GM10847 (cell line): ENCODE results near the gene CIBAR2.

Source experiments
- POLR2A ChIP-seq: IDR thresholded peaks from 2 replicates; pipeline ENCODE4 v1.6.1; 2011; ENCODE audit not compliant: insufficient read length; ENCODE audit errors: extremely low read depth

The CIBAR2 gene

GRCh38 chr16:85148931-85149330 is 36.7 kb upstream of the CIBAR2 start:
- no peak for TF ChIP-seq POLR2A

DNA sequence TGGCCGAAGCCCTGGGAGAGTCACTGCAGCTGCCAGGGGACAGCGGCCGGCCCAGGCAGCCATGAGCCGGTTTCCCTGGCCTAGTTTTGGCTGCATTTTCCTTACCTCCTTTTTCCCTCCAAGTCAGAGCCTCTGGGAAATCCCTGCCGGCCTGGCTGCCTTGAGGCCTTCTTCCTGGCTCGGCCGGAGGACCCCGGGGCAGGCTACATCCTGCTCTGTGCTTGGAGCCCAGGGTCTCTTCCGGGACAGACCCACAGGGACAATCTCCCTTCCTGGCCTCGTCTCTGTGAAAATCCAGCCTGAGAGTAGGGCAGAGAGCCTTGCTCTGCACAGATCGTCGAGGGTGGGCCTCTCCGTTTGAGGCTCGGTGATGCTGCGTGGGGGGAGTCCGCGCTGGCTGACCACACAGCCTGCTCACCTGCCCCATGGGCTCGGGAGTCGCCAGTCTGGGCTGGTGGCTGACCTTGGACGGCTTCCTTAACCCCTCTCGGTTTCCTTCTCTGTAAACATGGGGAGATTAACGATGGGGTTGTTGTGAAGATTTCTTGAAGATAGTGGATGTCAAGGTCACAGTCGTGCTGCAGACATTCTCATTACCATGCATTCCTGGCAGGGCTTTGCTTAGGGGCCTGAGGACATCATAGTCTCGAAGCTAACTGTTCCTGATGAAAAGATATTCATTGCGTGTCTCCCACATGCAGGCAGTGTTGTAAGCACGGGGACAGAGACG is 34.8 kb upstream of the CIBAR2 start:
- no peak for TF ChIP-seq POLR2A

DNA sequence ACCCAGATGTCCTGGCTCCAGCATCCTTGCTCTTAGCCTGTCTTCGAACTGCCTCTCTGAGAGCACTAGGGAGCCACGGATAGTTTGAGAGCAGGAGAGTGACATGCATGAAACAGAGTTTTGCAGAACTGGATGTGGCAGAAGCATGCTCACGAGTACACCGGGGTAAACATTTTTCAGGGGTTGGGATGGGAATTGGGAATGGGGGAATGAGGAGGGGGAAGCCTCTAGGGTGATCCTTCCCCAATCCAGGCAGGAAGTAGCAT is 34.2 kb upstream of the CIBAR2 start:
- no peak for TF ChIP-seq POLR2A

DNA sequence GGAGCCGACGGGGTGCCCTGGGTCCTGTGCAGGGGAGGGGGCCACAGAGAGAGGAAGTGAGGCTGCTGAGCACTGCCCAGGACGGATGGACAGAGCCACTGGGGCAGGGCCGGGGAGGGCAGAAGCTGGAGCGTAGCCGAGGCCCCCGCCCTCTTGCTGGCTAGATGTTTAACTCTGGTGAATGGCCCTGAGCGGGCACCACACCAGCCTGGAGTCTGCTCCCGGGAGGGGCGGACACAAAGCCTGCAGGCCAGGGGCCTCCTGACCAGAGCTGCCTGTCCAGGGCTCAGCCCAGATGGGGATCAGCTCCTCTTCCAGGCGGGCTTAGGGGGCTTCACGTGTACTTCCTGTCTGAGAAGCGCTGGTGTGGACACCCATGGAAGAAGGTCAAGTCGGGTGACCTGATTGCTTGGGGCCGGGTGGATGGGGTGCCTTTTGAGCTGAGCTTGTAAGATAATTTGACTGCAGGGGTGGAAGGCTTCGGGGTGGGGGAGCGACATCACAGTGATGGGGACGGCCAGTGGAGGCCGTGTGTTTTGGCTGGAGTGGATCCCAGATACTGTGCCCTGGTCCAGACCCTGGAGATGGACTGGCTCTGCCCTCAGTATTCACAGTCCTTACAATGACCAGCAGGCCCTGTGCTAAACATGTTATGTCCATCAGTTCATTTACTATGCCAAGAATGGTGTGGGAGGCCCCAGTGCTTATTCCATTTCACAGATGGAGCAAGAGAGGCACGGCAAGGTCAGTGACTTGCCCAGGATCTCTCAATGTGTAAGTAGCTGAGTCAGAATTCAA is 33.7 kb upstream of the CIBAR2 start:
- no peak for TF ChIP-seq POLR2A

GRCh38 chr16:85145188-85145587 is 32.9 kb upstream of the CIBAR2 start:
- no peak for TF ChIP-seq POLR2A

DNA sequence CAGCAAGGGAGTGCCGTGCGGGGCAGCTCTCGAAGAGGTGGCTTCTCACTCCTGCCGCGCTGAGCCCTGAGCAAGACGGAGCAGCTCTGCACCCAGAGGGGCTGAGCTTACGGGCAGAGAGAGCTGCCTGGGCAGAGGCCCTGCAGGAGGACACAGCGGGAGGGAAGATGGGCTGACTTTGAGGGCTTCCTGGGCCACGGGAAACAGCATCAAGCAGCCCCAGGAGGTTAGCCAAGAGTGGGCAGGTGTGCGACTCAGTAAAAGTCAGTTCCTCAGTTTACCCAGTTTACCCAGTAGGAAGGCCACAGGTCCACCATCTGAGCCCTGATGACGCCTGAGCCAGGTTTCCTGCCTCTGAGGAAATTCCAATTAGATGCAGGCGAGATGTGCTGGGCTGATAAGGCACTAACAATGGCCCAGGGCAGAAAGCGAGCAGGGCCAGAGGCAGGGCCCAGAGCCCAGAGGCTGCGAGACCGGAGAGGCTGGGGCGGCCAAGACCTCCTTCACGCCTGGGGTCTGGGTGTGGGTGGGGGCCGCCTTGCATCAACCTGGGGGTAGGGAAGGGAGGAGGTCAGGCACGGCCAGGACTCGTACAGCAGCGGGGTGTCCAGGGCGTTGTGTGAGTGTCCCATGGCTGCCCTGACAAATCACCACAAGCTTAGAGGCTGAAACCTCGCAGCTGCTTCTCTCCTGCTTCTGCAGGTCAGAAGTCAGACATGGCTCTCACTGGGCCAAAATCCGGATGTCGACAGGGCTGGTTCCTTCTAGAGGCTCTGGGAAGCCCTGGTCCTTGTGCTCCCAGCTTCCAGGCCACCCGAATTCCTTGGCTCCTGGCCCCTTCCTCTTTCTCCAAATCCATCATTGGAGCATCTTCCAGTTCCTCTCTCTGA is 32.0 kb upstream of the CIBAR2 start:
- TF ChIP-seq POLR2A: no peak

GRCh38 chr16:85142771-85143211 is 30.5 kb upstream of the CIBAR2 start:
- no peak for TF ChIP-seq POLR2A

- TF ChIP-seq POLR2A: no peak
Measured at GRCh38 chr16:85142129-85142513, 29.8 kb upstream of the CIBAR2 start.

- TF ChIP-seq POLR2A: no peak
Measured at GRCh38 chr16:85141491-85142128, 29.3 kb upstream of the CIBAR2 start.

GRCh38 chr16:85140455-85141012 is 28.3 kb upstream of the CIBAR2 start:
- no peak for TF ChIP-seq POLR2A

- no peak for TF ChIP-seq POLR2A
Measured at GRCh38 chr16:85139881-85140339, 27.6 kb upstream of the CIBAR2 start.

DNA sequence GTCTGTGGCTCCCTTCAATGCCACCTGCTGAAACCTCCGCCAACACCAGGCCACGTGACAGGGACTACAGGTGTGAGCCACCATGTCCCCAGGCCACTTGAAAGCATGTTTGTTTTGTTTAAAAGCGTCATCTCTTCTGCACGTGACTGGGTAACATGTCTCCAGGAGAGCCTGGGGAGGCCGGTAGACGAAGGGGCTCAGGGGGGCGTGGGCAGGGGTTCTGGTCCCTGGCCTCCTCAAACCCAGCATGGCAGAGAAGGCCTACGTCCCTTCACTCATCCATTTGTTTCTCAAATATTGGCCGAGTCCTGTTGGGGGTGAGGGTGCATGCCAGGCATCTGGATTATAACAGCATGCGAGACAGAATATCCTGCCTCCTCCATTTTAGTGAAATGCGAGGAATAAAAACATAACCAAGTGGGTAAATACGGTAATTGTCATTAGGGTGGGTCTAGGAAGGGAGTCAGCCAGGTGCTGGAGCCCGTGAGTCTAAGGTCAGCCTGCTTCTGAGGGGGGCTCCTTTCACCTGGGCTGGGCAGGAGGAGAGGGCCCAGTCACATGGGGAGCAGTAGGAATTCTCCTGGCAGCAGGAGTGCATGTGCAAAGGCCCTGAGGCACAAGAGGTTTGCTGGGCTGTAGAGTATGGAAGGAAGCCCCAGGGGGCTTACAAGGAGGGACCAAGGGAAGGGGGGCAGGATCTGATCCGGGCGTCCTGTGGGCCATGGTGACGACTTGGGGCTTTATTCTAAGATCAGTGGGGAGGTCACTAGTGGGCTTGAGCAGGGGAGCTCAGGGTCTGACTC is 26.8 kb upstream of the CIBAR2 start:
- TF ChIP-seq POLR2A: no peak

- no peak for TF ChIP-seq POLR2A
Measured at GRCh38 chr16:85138073-85138824, 26.0 kb upstream of the CIBAR2 start.
